HG03064 (cell line): ENCODE data around the gene ZNF281.
"Not testable (repeated sequence)": the region's sequence is repeated elsewhere in the genome, so short reads cannot be mapped to it uniquely, and the experiment has no call there.

Source experiments
- ATAC-seq: cut with Tn5 transposase; IDR thresholded peaks from one replicate; pipeline ENCODE4 v1.9.1; 2021; ENCODE audit warnings: low read depth; ENCODE audit not compliant: unreplicated experiment

ZNF281 gene, protein sequence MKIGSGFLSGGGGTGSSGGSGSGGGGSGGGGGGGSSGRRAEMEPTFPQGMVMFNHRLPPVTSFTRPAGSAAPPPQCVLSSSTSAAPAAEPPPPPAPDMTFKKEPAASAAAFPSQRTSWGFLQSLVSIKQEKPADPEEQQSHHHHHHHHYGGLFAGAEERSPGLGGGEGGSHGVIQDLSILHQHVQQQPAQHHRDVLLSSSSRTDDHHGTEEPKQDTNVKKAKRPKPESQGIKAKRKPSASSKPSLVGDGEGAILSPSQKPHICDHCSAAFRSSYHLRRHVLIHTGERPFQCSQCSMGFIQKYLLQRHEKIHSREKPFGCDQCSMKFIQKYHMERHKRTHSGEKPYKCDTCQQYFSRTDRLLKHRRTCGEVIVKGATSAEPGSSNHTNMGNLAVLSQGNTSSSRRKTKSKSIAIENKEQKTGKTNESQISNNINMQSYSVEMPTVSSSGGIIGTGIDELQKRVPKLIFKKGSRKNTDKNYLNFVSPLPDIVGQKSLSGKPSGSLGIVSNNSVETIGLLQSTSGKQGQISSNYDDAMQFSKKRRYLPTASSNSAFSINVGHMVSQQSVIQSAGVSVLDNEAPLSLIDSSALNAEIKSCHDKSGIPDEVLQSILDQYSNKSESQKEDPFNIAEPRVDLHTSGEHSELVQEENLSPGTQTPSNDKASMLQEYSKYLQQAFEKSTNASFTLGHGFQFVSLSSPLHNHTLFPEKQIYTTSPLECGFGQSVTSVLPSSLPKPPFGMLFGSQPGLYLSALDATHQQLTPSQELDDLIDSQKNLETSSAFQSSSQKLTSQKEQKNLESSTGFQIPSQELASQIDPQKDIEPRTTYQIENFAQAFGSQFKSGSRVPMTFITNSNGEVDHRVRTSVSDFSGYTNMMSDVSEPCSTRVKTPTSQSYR

GRCh38 chr1:200409761-200410565 lies at the start of gene ZNF281:
Gene ZNF281, minus strand, starts transcription at chr1:200410036. Its CDS starts 331 bp downstream, at chr1:200409705.
- ATAC-seq, result peak; percentile 96

DNA sequence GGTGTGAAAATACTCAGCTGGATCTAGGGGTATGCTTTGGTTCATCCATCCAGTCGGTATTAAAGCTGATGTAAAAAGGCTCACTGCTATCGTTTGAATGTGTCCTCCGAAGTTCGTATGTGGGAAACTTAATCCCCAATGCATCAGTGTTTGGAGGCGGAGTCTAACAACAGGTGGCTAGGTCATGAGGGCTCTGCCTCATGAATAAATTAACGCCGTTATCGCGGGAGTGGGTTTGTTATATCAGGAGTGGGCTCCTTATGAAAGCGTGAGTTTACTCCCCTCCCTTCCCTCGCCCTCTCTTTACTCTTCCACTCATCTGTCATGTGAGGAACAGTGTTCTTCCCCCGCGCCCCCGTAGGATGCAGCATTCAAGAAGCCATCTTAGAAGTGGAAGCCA lies 48.9 kb upstream of the ZNF281 start:
- ATAC-seq, result no peak

- ATAC-seq, result no peak
These were observed 48.0 kb upstream of the ZNF281 start for GRCh38 chr1:200457810-200458209.

DNA sequence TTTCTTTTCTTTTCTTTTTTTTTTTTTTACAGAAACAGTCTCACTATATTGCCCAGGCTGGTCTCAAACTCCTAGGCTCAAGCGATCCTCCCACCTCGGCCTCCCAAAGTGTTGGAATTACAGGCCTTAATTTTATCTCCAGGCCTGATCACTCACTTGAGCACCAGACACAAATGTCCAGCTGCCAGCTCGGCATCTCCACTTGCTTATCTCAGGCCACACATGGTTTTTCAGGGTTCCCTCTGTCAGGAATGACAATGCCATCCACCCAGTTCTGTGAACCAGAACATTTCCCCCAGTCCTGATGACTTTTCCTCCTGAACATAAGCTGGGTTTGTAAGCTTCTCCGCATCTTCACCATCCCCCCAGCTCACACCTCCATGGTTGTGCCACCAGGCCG lies 44.6 kb upstream of the ZNF281 start:
- no peak for ATAC-seq

GRCh38 chr1:200453553-200453905 lies 43.7 kb upstream of the ZNF281 start:
- no peak for ATAC-seq

DNA sequence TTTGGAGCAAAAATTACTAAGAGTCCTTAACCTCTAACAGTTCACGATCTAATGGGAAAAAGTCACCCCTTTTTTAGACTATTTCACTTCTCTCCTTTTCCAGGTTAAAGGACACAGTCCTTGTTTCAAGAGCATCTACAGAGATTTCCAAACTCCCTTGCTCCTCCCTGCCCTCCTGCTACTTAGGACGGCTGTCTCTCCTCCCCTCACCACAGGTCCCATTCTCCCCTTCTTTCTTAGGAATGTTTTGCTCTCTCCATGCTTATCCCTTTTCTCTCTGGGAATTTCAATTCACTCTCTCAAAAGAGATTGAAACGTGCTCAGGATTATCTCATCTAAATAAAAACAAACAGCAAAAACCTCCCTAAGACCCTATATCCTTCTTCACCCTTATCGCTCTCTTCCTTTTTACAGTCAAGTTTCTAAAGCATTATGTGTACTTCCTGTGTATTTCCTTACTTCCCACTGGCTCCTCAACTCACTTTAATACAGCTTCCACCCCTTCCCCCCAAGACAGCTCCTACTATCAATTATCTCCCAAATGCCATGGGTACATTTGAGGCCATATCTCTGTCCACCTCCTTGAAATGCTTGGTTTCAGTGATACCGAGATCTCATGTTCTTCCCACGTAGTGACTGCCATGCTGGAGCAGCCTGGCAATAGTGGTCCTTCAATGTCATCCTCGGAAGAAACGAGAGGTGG lies 43.2 kb upstream of the ZNF281 start:
- no peak for ATAC-seq

DNA sequence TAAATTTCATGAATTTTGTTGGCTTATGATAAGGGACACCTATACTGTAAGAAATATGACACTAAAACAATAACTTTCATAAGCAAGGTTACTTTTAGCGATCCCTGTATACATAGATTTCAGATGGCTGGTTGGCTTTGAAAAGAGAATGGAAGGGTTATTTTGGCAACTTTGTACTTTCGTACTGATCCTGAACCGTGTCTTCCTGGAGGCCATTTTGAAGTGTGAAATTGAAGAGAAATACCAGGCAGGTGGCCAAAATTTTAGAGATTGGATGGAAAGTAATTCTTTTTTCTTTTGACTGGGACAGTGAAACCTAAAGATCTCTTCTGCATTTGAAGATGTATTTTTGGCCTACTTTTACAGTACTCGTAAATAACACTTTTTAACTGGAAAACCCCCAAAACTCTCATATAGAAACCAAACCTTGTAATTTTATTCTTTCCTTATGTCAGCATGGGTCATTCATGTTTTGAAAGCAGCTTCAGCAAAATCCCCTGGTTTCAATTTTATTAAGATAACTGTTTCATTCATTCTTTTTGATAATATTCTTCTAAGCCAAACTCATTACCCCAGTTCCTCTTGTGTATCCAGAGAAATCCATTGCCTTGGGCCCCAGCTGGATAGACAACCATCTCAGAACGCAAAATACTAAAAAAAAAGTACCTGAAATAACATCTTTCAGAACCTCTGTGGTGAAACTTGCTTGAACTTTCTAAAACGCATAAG lies 38.4 kb upstream of the ZNF281 start:
- peak; percentile 88 for ATAC-seq

- no peak for ATAC-seq
These were observed 35.4 kb upstream of the ZNF281 start for GRCh38 chr1:200445213-200445612.

DNA sequence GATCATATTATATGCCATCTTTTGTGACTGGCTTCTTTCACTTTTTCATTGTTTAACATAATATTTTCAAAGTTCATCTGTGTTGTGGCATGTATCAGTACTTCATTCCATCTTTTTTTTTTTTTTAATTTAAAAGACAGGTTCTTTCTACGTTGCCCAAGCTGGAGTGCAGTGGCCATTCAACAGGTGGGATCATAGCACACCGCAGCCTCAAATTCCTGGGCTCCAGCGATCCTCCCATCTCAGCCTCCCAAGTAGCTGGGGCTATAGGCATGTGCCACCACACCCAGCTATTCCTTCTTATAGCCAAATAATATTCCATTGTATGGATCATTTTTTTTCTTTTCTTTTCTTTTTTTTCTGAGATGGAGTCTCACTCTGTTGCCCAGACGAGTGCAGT lies 34.6 kb upstream of the ZNF281 start:
- ATAC-seq, result no peak

- ATAC-seq, result no peak
These were observed 34.0 kb upstream of the ZNF281 start for GRCh38 chr1:200443860-200444259.

DNA sequence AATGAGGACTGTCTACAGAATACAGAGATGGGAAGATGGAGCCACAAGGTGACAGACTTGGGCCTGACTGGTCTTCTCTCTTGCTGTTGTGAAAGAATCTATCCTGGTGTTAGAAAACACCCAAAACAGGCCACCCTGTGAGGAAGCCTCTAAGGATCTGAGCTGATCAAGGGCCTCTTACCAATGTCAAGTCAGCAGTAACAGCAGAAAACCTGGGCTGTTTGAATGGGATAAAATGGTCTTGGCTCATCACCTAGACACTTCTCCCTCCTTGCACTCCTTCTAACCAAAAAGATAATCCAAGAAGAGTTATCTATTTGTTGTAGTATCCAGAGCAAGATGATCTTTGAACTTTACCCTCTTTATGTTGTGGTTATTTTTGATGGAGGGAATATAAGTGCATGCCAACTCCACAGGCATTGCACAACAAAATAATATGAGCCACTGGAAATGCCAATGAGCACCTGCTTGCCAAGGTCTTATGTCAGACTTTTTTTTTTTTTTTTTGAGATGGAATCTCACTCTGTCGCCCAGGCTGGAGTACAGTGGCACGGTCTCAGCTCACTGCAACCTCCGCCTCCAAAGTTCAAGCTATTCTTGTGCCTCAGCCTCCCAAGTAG lies 32.8 kb upstream of the ZNF281 start:
- ATAC-seq, result no peak

GRCh38 chr1:200442023-200442422 lies 32.2 kb upstream of the ZNF281 start:
- ATAC-seq, result no peak

DNA sequence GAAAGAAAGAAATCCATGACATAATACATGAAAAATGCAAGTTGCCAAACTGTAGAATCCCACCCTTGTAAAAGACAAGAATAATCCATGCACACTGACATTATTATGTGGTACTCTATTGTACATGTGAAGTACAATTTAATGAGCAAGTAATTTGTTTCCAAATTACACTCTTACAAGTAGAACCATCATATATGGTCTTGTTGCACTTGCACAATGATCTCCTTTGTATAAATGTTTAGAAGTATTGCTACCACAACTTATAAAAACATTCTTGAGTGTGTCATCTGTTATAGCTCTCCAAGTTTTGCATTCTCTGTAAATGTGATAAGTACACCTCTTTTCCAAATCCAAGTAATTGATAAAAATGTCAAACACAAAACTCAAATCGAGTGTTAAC lies 29.1 kb upstream of the ZNF281 start:
- ATAC-seq, result no peak

DNA sequence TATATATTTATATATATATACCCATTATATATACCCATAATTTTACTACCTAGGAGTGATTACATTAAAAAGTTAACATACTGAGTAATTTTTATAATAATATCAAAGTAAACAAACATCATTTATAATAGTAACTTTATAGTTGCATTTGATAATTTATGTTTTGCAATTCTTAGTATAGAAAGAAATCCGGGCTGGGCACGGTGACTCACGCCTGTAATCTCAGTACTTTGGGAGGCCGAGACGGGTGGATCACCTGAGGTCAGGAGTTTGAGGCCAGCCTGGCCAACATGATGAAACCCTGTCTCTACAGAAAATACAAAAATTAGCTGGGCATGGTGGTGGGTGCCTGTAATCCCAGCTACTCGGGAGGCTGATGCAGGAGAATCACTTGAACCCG lies 28.6 kb upstream of the ZNF281 start:
- not testable (repeated sequence) for ATAC-seq

- ATAC-seq, result peak; percentile 81
These were observed 27.8 kb upstream of the ZNF281 start for GRCh38 chr1:200437556-200438203.

- ATAC-seq, result no peak
These were observed 27.3 kb upstream of the ZNF281 start for GRCh38 chr1:200437088-200437487.

DNA sequence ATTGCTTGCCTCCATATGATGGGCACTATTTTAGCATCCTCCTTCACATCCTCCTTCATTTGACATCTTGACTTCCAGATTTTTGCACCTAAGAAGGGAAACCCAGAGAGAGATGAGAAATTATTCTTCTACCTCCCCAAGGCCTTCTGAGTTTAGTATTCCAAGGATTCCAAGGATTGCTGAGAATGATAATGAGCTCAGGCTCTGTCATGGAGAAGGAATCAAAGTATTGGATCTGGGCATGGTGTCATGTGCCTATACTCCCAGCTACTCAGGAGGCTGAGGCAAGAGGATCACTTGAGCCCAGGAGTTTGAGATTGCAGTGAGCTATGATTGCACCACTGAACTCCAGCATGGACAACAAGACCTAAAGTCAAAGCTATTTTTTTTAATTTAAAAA lies 26.6 kb upstream of the ZNF281 start:
- ATAC-seq, result no peak

DNA sequence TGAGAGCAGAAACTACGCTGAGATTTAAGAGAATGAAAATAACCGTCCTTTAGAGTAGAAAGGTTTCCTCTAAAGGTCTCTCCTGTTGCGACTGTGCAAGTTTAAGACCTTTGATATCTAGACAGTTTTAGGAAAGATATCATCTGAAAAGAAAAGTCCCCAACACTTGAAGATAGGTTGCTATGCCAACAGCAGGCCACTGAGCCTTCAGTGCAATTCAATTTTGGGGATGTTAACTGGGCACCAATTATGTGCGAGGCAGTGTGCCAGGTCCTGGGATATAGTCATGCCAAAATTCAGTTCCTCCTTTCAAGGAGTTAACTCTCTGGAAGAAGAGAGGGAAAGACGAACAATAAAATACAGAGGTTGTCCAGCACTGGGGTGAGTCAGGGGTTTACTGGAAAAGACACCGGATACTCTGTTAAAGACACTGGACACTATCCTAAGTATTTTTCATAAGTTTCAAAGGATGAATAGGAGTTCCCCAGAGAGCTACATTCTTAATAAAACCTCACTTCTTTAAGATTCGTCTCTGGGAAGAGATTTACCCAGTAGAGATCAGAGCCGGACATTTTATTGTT lies 25.5 kb upstream of the ZNF281 start:
- no peak for ATAC-seq
